Caco-2 (cell line): ENCODE data around the gene PLK5. TPM values are rescaled to one million over a fixed set of nuclear protein-coding genes. Genes with fewer than 3 reads are reported as not detected.

Source experiments
- BruUV-seq: library from RNA; stranded (reverse); fragments of 400-500 nt; replicated peaks from 2 replicates; lab custom pipeline; 2021; lab: Mats Ljungman, UMichigan
- CTCF ChIA-PET: fragments of 300-600 bp; sonication (Branson Sonifier 250); formaldehyde crosslinking; loops from one replicate; lab custom pipeline; 2022; ENCODE audit warnings: antibody characterized with exemption; lab: Charles Lee
- POLR2A ChIA-PET: fragments of 300-600 bp; sonication (Branson Sonifier 250); formaldehyde crosslinking; loops from one replicate; lab custom pipeline; 2022; ENCODE audit warnings: antibody characterized with exemption; lab: Charles Lee
- DNase-seq, 2 experiments: peaks; one replicate each; pipeline versions ENCODE4 v3.0.0 to v3.0.0-alpha.2; 2020 to 2022
- H3K27me3 ChIP-seq: replicated peaks from 2 replicates; pipeline ENCODE4 v1.6.0; 2011; ENCODE audit warnings: low read length; ENCODE audit not compliant: control insufficient read depth, insufficient read depth
- H3K36me3 ChIP-seq: 2 replicates; pipeline ENCODE4 v1.5.1; 2011; ENCODE audit warnings: low read length; ENCODE audit not compliant: control insufficient read depth, insufficient read depth
- H3K4me1 ChIP-seq: fragments of 250-450 bp; sonication (Bioruptor Pico); 2 replicates; pipeline ENCODE4 v1.5.1; 2020; ENCODE audit warnings: mild to moderate bottlenecking
- H3K4me3 ChIP-seq: 2 replicates; pipeline ENCODE4 v1.5.1; 2011; ENCODE audit warnings: low read depth, mild to moderate bottlenecking, control low read depth, low read length
- H3K9me3 ChIP-seq: fragments of 250-450 bp; sonication (Bioruptor Pico); 2 replicates; pipeline ENCODE4 v1.5.1; 2020; ENCODE audit warnings: mild to moderate bottlenecking, moderate library complexity
- H3K27ac Mint-ChIP-seq: one replicate; pipeline ENCODE4 v1.8.0; 2022; ENCODE audit warnings: mixed read lengths; ENCODE audit not compliant: unreplicated experiment
- H3K27me3 Mint-ChIP-seq: one replicate; pipeline ENCODE4 v1.8.0; 2022; ENCODE audit warnings: mixed read lengths; ENCODE audit not compliant: insufficient read depth, unreplicated experiment
- H3K36me3 Mint-ChIP-seq: one replicate; pipeline ENCODE4 v1.8.0; 2022; ENCODE audit warnings: mild to moderate bottlenecking, mixed read lengths; ENCODE audit not compliant: insufficient read depth, unreplicated experiment
- H3K4me1 Mint-ChIP-seq: one replicate; pipeline ENCODE4 v1.8.0; 2022; ENCODE audit warnings: low read depth, mixed read lengths; ENCODE audit not compliant: unreplicated experiment
- H3K4me3 Mint-ChIP-seq: one replicate; pipeline ENCODE4 v1.8.0; 2022; ENCODE audit warnings: mild to moderate bottlenecking, moderate library complexity, mixed read lengths; ENCODE audit not compliant: unreplicated experiment
- H3K9me3 Mint-ChIP-seq: one replicate; pipeline ENCODE4 v1.8.0; 2022; ENCODE audit warnings: mixed read lengths; ENCODE audit not compliant: unreplicated experiment
- intact Hi-C: fragments of 100-400 bp; cut with micrococcal nuclease; formaldehyde crosslinking; loops from one replicate; pipeline ENCODE4 v1.10.0; 2022; ENCODE audit not compliant: unreplicated experiment
- total RNA-seq: library from RNA; stranded (reverse); gene quantifications from 2 replicates; pipeline ENCODE4 v1.2.3, GENCODE V29; 2022
- TF ChIP-seq, protein P1 (sequence below), 2 experiments: fragments of 200-600 bp in 1 of 2; IDR thresholded peaks; 1 replicate in 1 of 2; 2 replicates in 1 of 2; pipeline versions ENCODE4 v1.5.1 to v1.8.0; 2011 to 2022; ENCODE audit warnings: antibody characterized with exemption in 1 of 2, control low read depth in 1 of 2, inconsistent platforms in 1 of 2, low read depth in 1 of 2, low read length in 1 of 2, mild to moderate bottlenecking in 1 of 2, moderate library complexity in 1 of 2; ENCODE audit not compliant: insufficient read depth in 1 of 2, severe bottlenecking in 1 of 2, unreplicated experiment in 1 of 2

PLK5 gene
- total RNA-seq, 1 experiment from 2014 or later = not detected

DNA sequence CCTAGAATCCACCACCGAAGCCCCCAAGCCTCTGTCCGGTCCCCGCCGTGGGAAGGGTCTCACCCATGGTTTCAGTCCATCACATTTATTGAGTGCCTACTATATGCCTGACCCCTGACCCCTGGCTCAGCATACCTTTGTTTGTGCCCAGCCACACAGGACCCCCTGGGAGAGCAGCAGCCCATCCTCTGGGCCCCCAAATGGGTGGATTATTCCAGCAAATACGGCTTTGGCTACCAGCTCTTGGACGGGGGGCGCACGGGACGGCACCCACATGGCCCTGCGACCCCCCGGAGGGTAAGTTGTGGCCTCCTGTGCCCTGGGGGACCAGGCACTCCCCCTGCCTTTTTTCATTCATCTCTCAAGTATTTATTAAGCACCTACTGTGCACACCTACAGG is 7.7 kb downstream of the PLK5 start:
- H3K4me3 ChIP-seq = no peak overlapping the region
- BruUV-seq = no TSS peak
- H3K9me3 ChIP-seq = no peaks in the 10 kb centered on the region
- H3K4me1 ChIP-seq = no peaks in the 10 kb centered on the region
- no peaks in the 10 kb centered on the region for H3K27me3 ChIP-seq
- H3K36me3 ChIP-seq = no peaks in the 10 kb centered on the region
- H3K27me3 Mint-ChIP-seq = no peaks in the 10 kb centered on the region
- intact Hi-C loops = no loop called here
- no peaks in the 10 kb centered on the region for H3K4me1 Mint-ChIP-seq
- POLR2A ChIA-PET = no interaction called here
- peaks cover 5% of the 10 kb centered on the region for H3K36me3 Mint-ChIP-seq
- TF ChIP-seq, protein P1, sequence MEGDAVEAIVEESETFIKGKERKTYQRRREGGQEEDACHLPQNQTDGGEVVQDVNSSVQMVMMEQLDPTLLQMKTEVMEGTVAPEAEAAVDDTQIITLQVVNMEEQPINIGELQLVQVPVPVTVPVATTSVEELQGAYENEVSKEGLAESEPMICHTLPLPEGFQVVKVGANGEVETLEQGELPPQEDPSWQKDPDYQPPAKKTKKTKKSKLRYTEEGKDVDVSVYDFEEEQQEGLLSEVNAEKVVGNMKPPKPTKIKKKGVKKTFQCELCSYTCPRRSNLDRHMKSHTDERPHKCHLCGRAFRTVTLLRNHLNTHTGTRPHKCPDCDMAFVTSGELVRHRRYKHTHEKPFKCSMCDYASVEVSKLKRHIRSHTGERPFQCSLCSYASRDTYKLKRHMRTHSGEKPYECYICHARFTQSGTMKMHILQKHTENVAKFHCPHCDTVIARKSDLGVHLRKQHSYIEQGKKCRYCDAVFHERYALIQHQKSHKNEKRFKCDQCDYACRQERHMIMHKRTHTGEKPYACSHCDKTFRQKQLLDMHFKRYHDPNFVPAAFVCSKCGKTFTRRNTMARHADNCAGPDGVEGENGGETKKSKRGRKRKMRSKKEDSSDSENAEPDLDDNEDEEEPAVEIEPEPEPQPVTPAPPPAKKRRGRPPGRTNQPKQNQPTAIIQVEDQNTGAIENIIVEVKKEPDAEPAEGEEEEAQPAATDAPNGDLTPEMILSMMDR (IDR thresholded peaks at IDR 0.05; ENCODE audit: insufficient read depth in 1 of 2, low read depth in 1 of 2, low read length in 1 of 2, severe bottlenecking in 1 of 2, unreplicated experiment in 1 of 2) = no peak
- CTCF ChIA-PET = no interaction called here
- H3K4me3 Mint-ChIP-seq = no peak overlapping the region
- H3K27ac Mint-ChIP-seq = no peak overlapping the region
- no peaks in the 10 kb centered on the region for H3K9me3 Mint-ChIP-seq
- DNase-seq = no peak

DNA sequence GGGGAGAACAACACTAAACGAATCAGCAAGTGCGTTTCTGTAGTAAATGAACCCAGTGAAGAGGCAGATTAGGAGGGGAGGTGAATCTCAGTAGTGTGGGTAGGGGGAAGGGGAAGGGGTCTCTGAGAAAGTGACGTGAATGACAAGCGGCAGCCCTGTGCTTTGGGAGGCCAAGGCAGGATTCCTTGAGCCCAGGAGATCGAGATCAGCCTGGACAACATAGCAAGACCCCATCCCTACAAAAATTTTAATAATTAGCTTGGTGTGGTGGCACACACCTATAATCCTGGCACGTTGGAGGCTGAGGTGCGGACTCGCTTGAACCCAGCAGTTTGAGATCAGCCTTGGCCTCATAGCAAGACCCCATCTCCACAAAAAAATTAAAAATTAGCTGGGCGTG is 8.1 kb downstream of the PLK5 start:
- H3K27me3 Mint-ChIP-seq = no peaks in the 10 kb centered on the region
- TF ChIP-seq, protein P1 (IDR thresholded peaks at IDR 0.05; ENCODE audit: insufficient read depth in 1 of 2, low read depth in 1 of 2, low read length in 1 of 2, severe bottlenecking in 1 of 2, unreplicated experiment in 1 of 2) = no peak
- BruUV-seq = no TSS peak
- Histone ChIP-seq H3K27me3 (no peaks in the 10 kb centered on the region), H3K9me3 (no peaks in the 10 kb centered on the region), H3K36me3 (no peaks in the 10 kb centered on the region), H3K4me1 (no peaks in the 10 kb centered on the region), H3K4me3 (no peak overlapping the region)
- no peak overlapping the region for H3K4me3 Mint-ChIP-seq
- POLR2A ChIA-PET = no interaction called here
- intact Hi-C loops = no loop called here
- no peak overlapping the region for H3K27ac Mint-ChIP-seq
- no peaks in the 10 kb centered on the region for H3K4me1 Mint-ChIP-seq
- DNase-seq = no peak
- CTCF ChIA-PET = interaction anchor here (0.7 kb wide), 1 partner anchor 140 kb away, joined by 5 read pairs; no protein-coding TSS in a partner anchor
- H3K36me3 Mint-ChIP-seq = peaks cover 5% of the 10 kb centered on the region
- H3K9me3 Mint-ChIP-seq = no peaks in the 10 kb centered on the region

DNA sequence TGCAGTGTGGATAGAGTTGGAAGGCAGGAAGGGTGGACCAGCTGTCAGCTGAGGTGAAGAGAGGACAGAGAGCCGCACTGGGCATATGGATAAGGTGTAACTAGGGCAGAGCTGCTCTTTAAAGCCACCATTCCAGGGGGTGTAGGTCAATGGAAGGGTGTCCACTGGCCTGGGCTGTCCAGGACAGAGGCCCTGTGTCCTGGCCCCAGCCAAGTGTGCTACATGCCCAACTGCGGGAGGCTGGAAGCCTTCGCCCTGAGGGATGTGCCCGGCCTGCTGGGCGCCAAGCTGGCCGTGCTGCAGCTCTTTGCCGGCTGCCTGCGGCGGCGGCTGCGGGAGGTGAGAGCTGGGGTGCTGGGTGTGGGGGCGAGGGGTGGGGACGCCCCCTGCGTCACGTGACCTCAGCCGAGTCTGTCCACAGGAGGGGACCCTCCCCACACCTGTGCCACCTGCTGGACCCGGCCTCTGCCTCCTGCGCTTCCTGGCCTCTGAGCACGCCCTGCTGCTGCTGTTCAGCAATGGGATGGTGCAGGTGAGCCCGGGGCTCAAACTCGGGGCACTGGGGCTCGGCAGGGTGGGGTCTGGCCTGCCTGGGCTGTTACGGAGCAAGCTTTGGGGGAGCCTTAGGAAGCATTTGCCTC is 9.8 kb downstream of the PLK5 start:
- CTCF ChIA-PET = no interaction called here
- Histone ChIP-seq H3K36me3 (no peaks in the 10 kb centered on the region), H3K4me3 (no peak overlapping the region), H3K27me3 (no peaks in the 10 kb centered on the region), H3K9me3 (no peaks in the 10 kb centered on the region), H3K4me1 (no peaks in the 10 kb centered on the region)
- TF ChIP-seq, protein P1 (IDR thresholded peaks at IDR 0.05; ENCODE audit: insufficient read depth in 1 of 2, low read depth in 1 of 2, low read length in 1 of 2, severe bottlenecking in 1 of 2, unreplicated experiment in 1 of 2) = no peak
- Mint-ChIP-seq H3K4me1 (no peaks in the 10 kb centered on the region), H3K27ac (no peak overlapping the region), H3K27me3 (no peaks in the 10 kb centered on the region), H3K9me3 (no peaks in the 10 kb centered on the region), H3K36me3 (peaks cover 5% of the 10 kb centered on the region), H3K4me3 (no peak overlapping the region)
- POLR2A ChIA-PET = interaction anchor here (0.6 kb wide), 1 partner anchor 199 kb away, joined by 7 read pairs; no protein-coding TSS in a partner anchor
- BruUV-seq = no TSS peak
- DNase-seq = no peak
- intact Hi-C loops = no loop called here
